ENCODE results near the gene ZNG1A.
"Not testable (repeated sequence)": the region's sequence is repeated elsewhere in the genome, so short reads cannot be mapped to it uniquely, and the experiment has no call there.

DNA sequence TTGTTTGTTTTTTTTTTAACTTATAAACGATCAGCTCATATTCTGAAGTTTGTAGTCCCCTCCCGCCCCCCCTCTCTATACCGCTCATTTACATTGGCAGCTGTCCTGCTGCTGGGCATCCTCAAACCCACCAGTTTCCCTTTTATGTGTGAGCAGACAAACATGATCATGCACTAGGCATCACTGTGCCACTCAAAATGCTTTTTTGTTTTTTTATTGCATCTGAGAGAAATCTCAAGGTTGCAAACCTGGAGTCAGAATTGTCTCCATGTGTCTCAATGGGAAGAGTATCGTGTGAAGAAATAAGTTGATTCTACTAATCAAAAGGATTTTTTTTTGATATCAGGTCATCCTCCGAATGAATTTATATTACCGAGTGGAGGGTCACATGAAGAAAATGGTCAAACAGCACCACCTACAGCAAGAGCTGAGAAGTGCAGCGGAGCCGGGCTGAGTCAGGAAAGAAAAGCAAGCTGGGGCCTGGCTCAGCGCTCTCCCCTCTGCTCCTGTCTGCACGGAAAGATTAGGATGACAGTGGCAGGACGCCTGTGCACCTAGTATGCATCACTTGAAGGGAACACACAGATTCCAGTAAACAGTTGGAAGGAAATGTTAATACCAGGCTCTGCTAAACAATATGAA is 90.3 kb downstream of the ZNG1A start:
- TF ChIP-seq, protein P1, sequence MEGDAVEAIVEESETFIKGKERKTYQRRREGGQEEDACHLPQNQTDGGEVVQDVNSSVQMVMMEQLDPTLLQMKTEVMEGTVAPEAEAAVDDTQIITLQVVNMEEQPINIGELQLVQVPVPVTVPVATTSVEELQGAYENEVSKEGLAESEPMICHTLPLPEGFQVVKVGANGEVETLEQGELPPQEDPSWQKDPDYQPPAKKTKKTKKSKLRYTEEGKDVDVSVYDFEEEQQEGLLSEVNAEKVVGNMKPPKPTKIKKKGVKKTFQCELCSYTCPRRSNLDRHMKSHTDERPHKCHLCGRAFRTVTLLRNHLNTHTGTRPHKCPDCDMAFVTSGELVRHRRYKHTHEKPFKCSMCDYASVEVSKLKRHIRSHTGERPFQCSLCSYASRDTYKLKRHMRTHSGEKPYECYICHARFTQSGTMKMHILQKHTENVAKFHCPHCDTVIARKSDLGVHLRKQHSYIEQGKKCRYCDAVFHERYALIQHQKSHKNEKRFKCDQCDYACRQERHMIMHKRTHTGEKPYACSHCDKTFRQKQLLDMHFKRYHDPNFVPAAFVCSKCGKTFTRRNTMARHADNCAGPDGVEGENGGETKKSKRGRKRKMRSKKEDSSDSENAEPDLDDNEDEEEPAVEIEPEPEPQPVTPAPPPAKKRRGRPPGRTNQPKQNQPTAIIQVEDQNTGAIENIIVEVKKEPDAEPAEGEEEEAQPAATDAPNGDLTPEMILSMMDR (IDR thresholded peaks at IDR 0.05) = peak; percentile 31
- not testable (repeated sequence) for TF ChIP-seq EZH2 (IDR thresholded peaks at IDR 0.05; ENCODE audit: borderline replicate concordance, insufficient read depth, low read depth, low read length, poor library complexity, severe bottlenecking)
